ENCODE measurements around the gene PCDH7. TPM values are rescaled to one million over a fixed set of nuclear protein-coding genes. Genes with fewer than 3 reads are reported as not detected.

The PCDH7 gene
- total RNA-seq, 1 donor, result 0.72 TPM

DNA sequence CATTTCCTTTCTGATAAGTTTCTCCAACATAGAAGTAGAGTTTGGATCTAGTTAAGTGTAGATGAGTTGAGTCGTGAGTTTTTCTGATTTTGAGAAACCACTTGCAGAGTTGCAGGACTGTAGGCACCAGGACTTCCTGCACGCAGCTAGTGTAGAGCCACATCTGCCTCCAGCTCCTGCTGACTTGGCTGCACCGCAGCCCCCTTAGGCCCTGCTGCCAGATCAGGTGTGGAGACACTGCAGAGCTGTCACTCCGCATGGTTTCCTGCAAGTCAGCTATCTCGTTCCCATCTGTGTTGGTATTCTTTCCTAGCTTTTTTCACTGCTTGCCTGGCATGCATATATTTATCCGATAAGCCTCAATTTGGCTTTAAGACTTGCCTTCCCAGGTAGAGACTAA is 48.9 kb downstream of the PCDH7 start:
- H3K79me2 ChIP-seq (ENCODE audit: insufficient read depth, low read length), result no peaks in the 10 kb centered on the region
- no peaks in the 10 kb centered on the region for H3K9me3 ChIP-seq (ENCODE audit: low read depth, low read length)
- no peaks in the 10 kb centered on the region for H4K20me1 ChIP-seq (ENCODE audit: insufficient read depth, low read length)
- no peaks in the 10 kb centered on the region for H3K36me3 ChIP-seq (ENCODE audit: insufficient read depth, low read length)
- H3K27ac ChIP-seq (ENCODE audit: low read depth, low read length), result no peak overlapping the region
- H3K4me1 ChIP-seq (ENCODE audit: insufficient read depth, low read length), result no peaks in the 10 kb centered on the region
- H2AFZ ChIP-seq (ENCODE audit: low read length), result no peak overlapping the region
- TF ChIP-seq, protein P1, sequence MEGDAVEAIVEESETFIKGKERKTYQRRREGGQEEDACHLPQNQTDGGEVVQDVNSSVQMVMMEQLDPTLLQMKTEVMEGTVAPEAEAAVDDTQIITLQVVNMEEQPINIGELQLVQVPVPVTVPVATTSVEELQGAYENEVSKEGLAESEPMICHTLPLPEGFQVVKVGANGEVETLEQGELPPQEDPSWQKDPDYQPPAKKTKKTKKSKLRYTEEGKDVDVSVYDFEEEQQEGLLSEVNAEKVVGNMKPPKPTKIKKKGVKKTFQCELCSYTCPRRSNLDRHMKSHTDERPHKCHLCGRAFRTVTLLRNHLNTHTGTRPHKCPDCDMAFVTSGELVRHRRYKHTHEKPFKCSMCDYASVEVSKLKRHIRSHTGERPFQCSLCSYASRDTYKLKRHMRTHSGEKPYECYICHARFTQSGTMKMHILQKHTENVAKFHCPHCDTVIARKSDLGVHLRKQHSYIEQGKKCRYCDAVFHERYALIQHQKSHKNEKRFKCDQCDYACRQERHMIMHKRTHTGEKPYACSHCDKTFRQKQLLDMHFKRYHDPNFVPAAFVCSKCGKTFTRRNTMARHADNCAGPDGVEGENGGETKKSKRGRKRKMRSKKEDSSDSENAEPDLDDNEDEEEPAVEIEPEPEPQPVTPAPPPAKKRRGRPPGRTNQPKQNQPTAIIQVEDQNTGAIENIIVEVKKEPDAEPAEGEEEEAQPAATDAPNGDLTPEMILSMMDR (IDR thresholded peaks at IDR 0.05; ENCODE audit: extremely low read depth, low read depth, low read length), result no peak
- H3K27me3 ChIP-seq (ENCODE audit: insufficient read depth, low read length), result no peaks in the 10 kb centered on the region
- no peak overlapping the region for H3K4me3 ChIP-seq (ENCODE audit: insufficient read depth, low read length)
- H3K4me2 ChIP-seq (ENCODE audit: insufficient read depth, low read length), result no peak overlapping the region
- DNase-seq (ENCODE audit: insufficient read length, low spot score, missing footprints), result no peak

DNA sequence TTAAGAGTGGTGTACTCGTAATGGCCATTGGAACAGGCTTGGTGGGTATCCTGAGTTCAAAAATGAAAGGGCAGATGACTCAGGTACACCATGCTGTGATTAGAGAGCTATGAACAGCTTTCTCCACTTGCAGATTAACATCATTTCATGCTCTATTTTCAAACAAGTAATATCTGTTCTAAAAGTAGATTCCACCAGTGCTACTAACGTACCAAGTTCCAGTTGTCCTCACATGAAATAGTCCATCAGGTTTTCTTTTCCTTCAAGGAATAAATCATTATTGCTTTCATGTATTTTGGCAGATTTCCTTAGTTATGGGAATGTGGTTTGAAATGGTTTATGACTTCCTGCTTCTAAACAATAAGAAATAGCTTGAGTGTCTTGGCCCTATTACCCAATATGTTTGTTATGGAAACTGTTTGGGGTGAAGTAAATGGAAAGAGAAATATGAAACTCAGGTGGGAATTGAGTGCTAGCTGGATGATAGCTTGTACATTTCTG is 49.9 kb downstream of the PCDH7 start:
- Histone ChIP-seq H3K36me3 (ENCODE audit: insufficient read depth, low read length) (no peaks in the 10 kb centered on the region), H4K20me1 (ENCODE audit: insufficient read depth, low read length) (no peaks in the 10 kb centered on the region), H3K4me1 (ENCODE audit: insufficient read depth, low read length) (no peaks in the 10 kb centered on the region), H3K79me2 (ENCODE audit: insufficient read depth, low read length) (no peaks in the 10 kb centered on the region), H3K9me3 (ENCODE audit: low read depth, low read length) (no peaks in the 10 kb centered on the region), H3K4me2 (ENCODE audit: insufficient read depth, low read length) (no peak overlapping the region), H3K4me3 (ENCODE audit: insufficient read depth, low read length) (no peak overlapping the region), H2AFZ (ENCODE audit: low read length) (no peak overlapping the region), H3K27ac (ENCODE audit: low read depth, low read length) (no peak overlapping the region), H3K27me3 (ENCODE audit: insufficient read depth, low read length) (no peaks in the 10 kb centered on the region)
- no peak for DNase-seq (ENCODE audit: insufficient read length, low spot score, missing footprints)
- TF ChIP-seq, protein P1 (IDR thresholded peaks at IDR 0.05; ENCODE audit: extremely low read depth, low read depth, low read length), result no peak

DNA sequence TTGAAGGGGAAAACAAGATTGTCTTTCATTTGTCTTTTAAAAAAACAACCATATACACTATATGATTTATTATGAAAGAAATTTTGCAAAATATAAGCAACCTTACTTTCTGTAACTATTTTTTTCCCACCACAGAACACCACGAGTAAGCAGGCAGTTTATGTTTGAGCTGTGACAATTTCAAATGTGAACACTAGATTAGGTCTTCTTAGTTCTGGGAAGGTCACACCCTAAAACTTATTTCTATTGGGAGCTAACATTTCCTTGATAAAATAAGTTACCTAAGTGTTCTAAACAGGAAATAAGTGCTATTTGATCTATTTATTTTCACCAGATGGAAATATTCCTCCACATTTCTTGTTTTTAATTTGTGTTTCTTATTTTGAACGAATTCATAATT is 50.6 kb downstream of the PCDH7 start:
- Histone ChIP-seq H3K27me3 (ENCODE audit: insufficient read depth, low read length) (no peaks in the 10 kb centered on the region), H4K20me1 (ENCODE audit: insufficient read depth, low read length) (no peaks in the 10 kb centered on the region), H3K79me2 (ENCODE audit: insufficient read depth, low read length) (no peaks in the 10 kb centered on the region), H3K9me3 (ENCODE audit: low read depth, low read length) (no peaks in the 10 kb centered on the region), H3K27ac (ENCODE audit: low read depth, low read length) (no peak overlapping the region), H3K36me3 (ENCODE audit: insufficient read depth, low read length) (no peaks in the 10 kb centered on the region), H2AFZ (ENCODE audit: low read length) (no peak overlapping the region), H3K4me1 (ENCODE audit: insufficient read depth, low read length) (no peaks in the 10 kb centered on the region), H3K4me3 (ENCODE audit: insufficient read depth, low read length) (no peak overlapping the region), H3K4me2 (ENCODE audit: insufficient read depth, low read length) (no peak overlapping the region)
- no peak for DNase-seq (ENCODE audit: insufficient read length, low spot score, missing footprints)
- TF ChIP-seq, protein P1 (IDR thresholded peaks at IDR 0.05; ENCODE audit: extremely low read depth, low read depth, low read length), result no peak

DNA sequence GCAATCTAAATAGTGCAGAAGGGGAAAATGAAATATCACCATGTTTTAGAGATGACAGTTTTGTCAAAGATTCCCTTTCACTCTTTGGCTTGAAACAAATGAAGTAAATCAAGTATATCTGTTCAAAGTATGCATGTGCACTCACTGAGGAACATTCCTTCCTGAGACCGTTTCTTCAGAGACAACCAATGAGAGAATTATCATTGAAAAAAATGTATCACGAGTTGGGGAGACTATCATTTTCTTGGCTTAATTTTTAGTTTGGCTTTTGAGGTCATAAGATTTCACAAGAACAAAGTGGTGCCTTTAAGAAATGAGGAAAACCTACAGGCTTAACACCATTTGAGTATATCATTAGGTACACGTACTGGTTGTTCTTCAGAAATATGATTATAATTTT is 56.3 kb downstream of the PCDH7 start:
- no peak for DNase-seq (ENCODE audit: insufficient read length, low spot score, missing footprints)
- no peaks in the 10 kb centered on the region for H3K4me1 ChIP-seq (ENCODE audit: insufficient read depth, low read length)
- no peak overlapping the region for H2AFZ ChIP-seq (ENCODE audit: low read length)
- no peaks in the 10 kb centered on the region for H3K9me3 ChIP-seq (ENCODE audit: low read depth, low read length)
- TF ChIP-seq, protein P1 (IDR thresholded peaks at IDR 0.05; ENCODE audit: extremely low read depth, low read depth, low read length), result no peak
- H3K27me3 ChIP-seq (ENCODE audit: insufficient read depth, low read length), result no peaks in the 10 kb centered on the region
- H3K27ac ChIP-seq (ENCODE audit: low read depth, low read length), result no peak overlapping the region
- no peaks in the 10 kb centered on the region for H4K20me1 ChIP-seq (ENCODE audit: insufficient read depth, low read length)
- no peak overlapping the region for H3K4me3 ChIP-seq (ENCODE audit: insufficient read depth, low read length)
- H3K4me2 ChIP-seq (ENCODE audit: insufficient read depth, low read length), result no peak overlapping the region
- H3K36me3 ChIP-seq (ENCODE audit: insufficient read depth, low read length), result no peaks in the 10 kb centered on the region
- H3K79me2 ChIP-seq (ENCODE audit: insufficient read depth, low read length), result no peaks in the 10 kb centered on the region
